HepG2 (cell line): ENCODE measurements around the gene RSPRY1. TPM values are rescaled to one million over a fixed set of nuclear protein-coding genes. Genes with fewer than 3 reads are reported as not detected.

Experiments
- ATAC-seq: fragments of 200-7000 bp; cut with Tn5 transposase; 3 replicates; pipeline ENCODE4 v1.9.1; 2020; ENCODE audit warnings: mild to moderate bottlenecking, moderate library complexity
- BruUV-seq: library from RNA; stranded (reverse); fragments of 400-500 nt; replicated peaks from 2 replicates; lab custom pipeline; 2021; lab: Mats Ljungman, UMichigan
- CTCF ChIA-PET: fragments of 300-600 bp; formaldehyde crosslinking; extraction: SDS; loops from one replicate; lab custom pipeline; 2021; ENCODE audit warnings: low total read pairs, inconsistent platforms, low intra/inter-chr PET ratio; lab: Yijun Ruan, JAX
- POLR2A ChIA-PET: fragments of 350-600 bp; sonication (Branson Sonifier 250); formaldehyde crosslinking; loops from one replicate; lab custom pipeline; 2020; ENCODE audit warnings: antibody characterized with exemption, inconsistent platforms; lab: Yijun Ruan, JAX
- DNase-seq: peaks from one replicate; pipeline ENCODE4 v3.0.0-alpha.2; 2015; ENCODE audit warnings: low spot score
- FAIRE-seq: peaks from 3 replicates; lab custom pipeline; 2011; peaks lifted over from hg19 to GRCh38; lab: Jason Lieb, UNC
- H2AFZ ChIP-seq: one replicate; pipeline ENCODE4 v1.6.1; 2011; ENCODE audit warnings: low read length, inconsistent platforms
- H3K27ac ChIP-seq: fragments of 300-600 bp; 3 replicates; pipeline ENCODE4 v1.8.0; 2011; ENCODE audit warnings: mixed run types, mild to moderate bottlenecking, mixed read lengths, low read length, inconsistent platforms; ENCODE audit not compliant: insufficient read depth; ENCODE audit errors: extremely low read length
- H3K27me3 ChIP-seq, 2 experiments: fragments of 200-600 bp in 1 of 2; 2 replicates in 1 of 2; 3 replicates in 1 of 2; pipeline versions ENCODE4 v1.6.0 to v1.8.0; 2011; ENCODE audit warnings: low read length in 2 of 2, mild to moderate bottlenecking in 2 of 2, moderate library complexity in 2 of 2, inconsistent platforms in 1 of 2; ENCODE audit not compliant: insufficient read depth in 2 of 2, control insufficient read depth in 1 of 2
- H3K36me3 ChIP-seq, 2 experiments: fragments of 200-600 bp in 1 of 2; replicated peaks in 1 of 2; 2 replicates in 1 of 2; 3 replicates in 1 of 2; pipeline versions ENCODE4 v1.5.1 to v1.8.0; 2011; ENCODE audit warnings: low read length in 2 of 2, inconsistent platforms in 1 of 2; ENCODE audit not compliant: insufficient read depth in 2 of 2, control insufficient read depth in 1 of 2
- H3K4me1 ChIP-seq: 2 replicates; pipeline ENCODE4 v1.5.1; 2012; ENCODE audit warnings: low read length, inconsistent platforms; ENCODE audit not compliant: insufficient read depth
- H3K4me2 ChIP-seq: 2 replicates; pipeline ENCODE4 v1.6.0; 2011; ENCODE audit warnings: low read depth, low read length, inconsistent platforms
- H3K4me3 ChIP-seq, 3 experiments: fragments of 200-600 bp in 1 of 3; sonication (generic), shearing (Covaris generic) in 1 of 3; replicated peaks in 1 of 3; 2 replicates each; pipeline ENCODE4 v1.5.1; 2011 to 2016; ENCODE audit warnings: low read length in 3 of 3, inconsistent platforms in 2 of 3, low read depth in 2 of 3, mild to moderate bottlenecking in 2 of 3, control low read depth in 1 of 3, mixed read lengths in 1 of 3; ENCODE audit not compliant: insufficient read depth in 1 of 3
- H3K79me2 ChIP-seq: one replicate; pipeline ENCODE4 v1.6.1; 2011; ENCODE audit warnings: low read length, inconsistent platforms; ENCODE audit not compliant: insufficient read depth
- H3K9ac ChIP-seq: 2 replicates; pipeline ENCODE4 v1.6.0; 2011; ENCODE audit warnings: mild to moderate bottlenecking, low read depth, low read length, inconsistent platforms; ENCODE audit not compliant: insufficient read depth
- H3K9me3 ChIP-seq: 2 replicates; pipeline ENCODE4 v1.5.1; 2012; ENCODE audit warnings: mild to moderate bottlenecking, low read length
- H4K20me1 ChIP-seq: 2 replicates; pipeline ENCODE4 v1.6.0; 2011; ENCODE audit warnings: inconsistent platforms, mild to moderate bottlenecking, low read length, moderate library complexity; ENCODE audit not compliant: insufficient read depth
- AGO2 ChIP-seq: fragments of 200-400 bp; formaldehyde crosslinking; optimal IDR thresholded peaks from 2 replicates; pipeline ENCODE3; 2017; ENCODE audit warnings: mild to moderate bottlenecking, low read depth, low read length, moderate library complexity
- JUND ChIP-seq: sonication (generic); formaldehyde crosslinking; IDR thresholded peaks from 2 replicates; pipeline ENCODE4 v1.8.0; 2022; ENCODE audit warnings: mild to moderate bottlenecking, missing genetic modification reagents
- RAD21 ChIP-seq: fragments of 450-650 bp; formaldehyde crosslinking; IDR thresholded peaks from 2 replicates; pipeline ENCODE4 v1.5.0; 2020; ENCODE audit warnings: mild to moderate bottlenecking
- ZBTB33 ChIP-seq: sonication (generic); formaldehyde crosslinking; IDR thresholded peaks from 2 replicates; pipeline ENCODE4 v1.4.0; 2020; ENCODE audit warnings: missing genetic modification reagents
- ZFP36L1 ChIP-seq: sonication (generic); formaldehyde crosslinking; IDR thresholded peaks from 2 replicates; pipeline ENCODE4 v1.8.0; 2022; ENCODE audit warnings: mild to moderate bottlenecking, missing genetic modification reagents, moderate library complexity
- ZNF367 ChIP-seq: sonication (generic); formaldehyde crosslinking; IDR thresholded peaks from 2 replicates; pipeline ENCODE4 v1.4.0; 2020; ENCODE audit warnings: missing genetic modification reagents, borderline replicate concordance
- ZNF549 ChIP-seq: sonication (generic); formaldehyde crosslinking; IDR thresholded peaks from 2 replicates; pipeline ENCODE4 v1.5.0; 2020; ENCODE audit warnings: missing genetic modification reagents
- ZNF563 ChIP-seq: sonication (generic); formaldehyde crosslinking; IDR thresholded peaks from 2 replicates; pipeline ENCODE4 v1.8.0; 2022; ENCODE audit warnings: mild to moderate bottlenecking, moderate library complexity, missing genetic modification reagents
- WGBS: methylation state at CpG from one replicate; pipeline ENCODE4 v1.1.6; 2017; ENCODE audit warnings: low lambda C conversion rate; 5-methylcytosine and 5-hydroxymethylcytosine counted together
- in situ Hi-C: cut with HindIII; loops from 2 replicates; pipeline ENCODE4 v1.10.0; 2017; ENCODE audit warnings: low pct_unique_long_range_greater_than_20kb; ENCODE audit not compliant: extremely low pct_ligation_motif_present
- intact Hi-C: fragments of 100-400 bp; cut with micrococcal nuclease; formaldehyde crosslinking; loops from one replicate; pipeline ENCODE4 v1.10.0; 2022; ENCODE audit not compliant: unreplicated experiment
- polyA plus RNA-seq, 8 experiments: library from polyadenylated mRNA; depleted of rRNA in 3 of 8; stranded (reverse) in 7 of 8; unstranded in 1 of 8; fragments of >200 nt; fragmentation: Illumina TruSeq in 4 of 8; extraction: Trizol in 4 of 8; gene quantifications; 2 replicates each; pipeline versions ENCODE4 v1.2.1 to v1.2.3, GENCODE V29; 2011 to 2016; ENCODE audit warnings: low read depth in 4 of 8, missing spikeins in 1 of 8, mixed read lengths in 1 of 8; ENCODE audit not compliant: insufficient read depth in 1 of 8
- total RNA-seq, 5 experiments: library from RNA; depleted of rRNA; stranded (reverse); fragments of >200 nt; fragmentation: Illumina TruSeq; extraction: Trizol; gene quantifications; 2 replicates each; pipeline ENCODE4 v1.2.3, GENCODE V29; 2016; ENCODE audit warnings: low read depth in 1 of 5

RSPRY1 gene
- total and polyA plus RNA-seq, 2 of the 13 experiments (the other 11 are each of a cell fraction or from before 2014, with no cell fraction given) = 53.4 to 61.0 TPM

DNA sequence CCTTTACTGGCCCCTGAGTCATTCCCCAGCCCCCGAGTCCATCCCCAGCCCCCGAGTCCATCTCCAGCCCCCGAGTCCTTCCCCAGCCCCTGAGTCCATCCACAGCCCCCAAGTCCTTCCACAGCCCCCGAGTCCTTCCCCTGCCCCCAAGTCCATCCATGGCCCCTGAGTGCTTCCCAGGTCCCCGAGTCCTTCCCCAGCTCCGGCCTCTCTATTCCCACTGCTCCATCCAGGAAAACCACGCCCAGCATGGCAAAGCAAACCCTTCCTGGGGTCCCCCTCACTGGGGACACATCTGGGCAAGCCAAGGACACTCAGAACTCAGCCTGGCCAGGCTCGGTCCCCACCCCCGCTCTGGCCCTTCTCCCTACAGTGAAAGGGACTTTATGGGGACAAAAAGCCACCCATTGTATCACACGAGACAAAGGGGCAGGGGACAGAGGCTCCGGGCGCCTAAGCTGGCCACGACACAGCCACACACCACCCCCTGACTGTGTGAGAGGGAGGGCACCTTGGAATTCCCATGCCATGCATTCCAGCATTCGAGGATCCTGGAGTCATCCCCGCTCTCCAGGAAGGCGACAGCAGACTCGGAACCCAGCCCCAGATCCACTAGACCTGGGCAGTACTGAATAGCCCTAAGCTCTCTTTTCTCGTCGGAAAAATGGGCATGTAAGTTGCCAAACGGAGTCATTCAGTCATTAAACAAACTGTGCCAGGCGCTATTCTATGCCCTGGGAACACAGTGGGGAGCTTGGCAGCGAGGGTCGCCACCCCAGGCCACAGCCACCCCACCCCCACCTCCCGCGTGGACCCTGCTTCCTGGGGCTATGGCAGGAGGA lies 84.3 kb downstream of the RSPRY1 start (continued):
- peak; percentile 61 for TF ChIP-seq ZBTB33 (CRISPR knock-in tag)
- no peak for TF ChIP-seq JUND (CRISPR knock-in tag)
- TF ChIP-seq AGO2 = peak; percentile 16

DNA sequence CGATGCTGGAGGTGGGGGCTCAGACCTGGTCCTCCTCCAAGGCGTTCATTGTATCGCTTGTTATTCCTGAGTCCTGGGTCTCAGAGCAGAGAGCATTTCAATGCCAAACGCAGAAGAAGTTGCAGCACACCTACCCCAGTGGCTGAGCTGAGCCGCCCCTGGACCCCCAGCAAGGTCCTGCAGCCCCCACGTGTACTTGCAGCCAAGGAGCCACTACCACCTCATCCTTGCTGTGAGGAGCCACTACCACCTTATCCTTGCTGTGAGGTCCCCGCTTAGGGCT lies 84.9 kb downstream of the RSPRY1 start:
- in situ Hi-C loops = no loop called here
- H3K36me3 ChIP-seq = peaks cover 3% of the 10 kb centered on the region in 2 experiments; a peak in 3 of 5 replicates
- FAIRE-seq = no peak
- no peak overlapping the region for H3K4me3 ChIP-seq
- ChIA-PET POLR2A (interaction anchor here (4.0 kb wide), 1 partner anchor 9 kb away, joined by 19 read pairs; no protein-coding TSS in a partner anchor), CTCF (no interaction called here)
- no peak overlapping the region for H3K4me2 ChIP-seq
- no peak overlapping the region for H3K9ac ChIP-seq
- peaks cover 41% of the 10 kb centered on the region for H3K79me2 ChIP-seq
- no peaks in the 10 kb centered on the region for H3K27me3 ChIP-seq
- peaks cover 100% of the 10 kb centered on the region for H3K4me1 ChIP-seq
- H4K20me1 ChIP-seq = peaks cover 16% of the 10 kb centered on the region
- WGBS = 93% methylated on average over 6 of the region's 7 CpGs
- no peak overlapping the region for H2AFZ ChIP-seq
- DNase-seq = no peak
- intact Hi-C loops = no loop called here
- no TSS peak for BruUV-seq
- TF ChIP-seq RAD21 (CRISPR knock-in tag) = no peak
- 0 out of 2 replicates have a peak, but pooled peaks have one; percentile 44 for TF ChIP-seq ZNF563 (CRISPR knock-in tag)
- no peak for TF ChIP-seq ZFP36L1
- no peak for TF ChIP-seq ZNF367 (CRISPR knock-in tag)
- no peak for TF ChIP-seq ZNF549 (CRISPR knock-in tag)
- TF ChIP-seq, all 625 proteins: peak for 1
- Histone ChIP-seq H3K27ac (no peak overlapping the region), H3K9me3 (no peaks in the 10 kb centered on the region)
- no peak for ATAC-seq
